Measurements from ENCODE around the gene RFTN1. TPM values are rescaled to one million over a fixed set of nuclear protein-coding genes. Genes with fewer than 3 reads are reported as not detected.

Gene RFTN1
- total and polyA plus RNA-seq, 9 of the 15 experiments (the other 6 are each of a cell fraction or from before 2014, with no cell fraction given): 0.08 to 0.51 (median 0.11) TPM; not detected in 6

GRCh38 chr3:16500093-16500492, 13.4 kb downstream of the RFTN1 start:
- no peak overlapping the region for H3K4me2 ChIP-seq (ENCODE audit: insufficient read depth, low read length)
- 0% methylated on average over 1 of the region's 1 CpG for WGBS (ENCODE audit: insufficient coverage, low coverage, missing lambda C conversion rate)
- TF ChIP-seq ZC3H8 (IDR thresholded peaks at IDR 0.05) (no peak), PKNOX1 (IDR thresholded peaks at IDR 0.05) (peak; percentile 43; the same call in 1 of the 2 replicates)
- CTCF ChIA-PET (ENCODE audit: low intra/inter-chr PET ratio): no interaction called here
- FAIRE-seq (no peak), DNase-seq (ENCODE audit: extremely low read depth in 1 of 4, low spot score in 3 of 4) (no peak), ATAC-seq (no peak)
- H3K4me3 ChIP-seq: no peak overlapping the region
- H3K79me2 ChIP-seq (ENCODE audit: control insufficient read depth, insufficient read depth, low read length): no peaks in the 10 kb centered on the region
- H3K36me3 ChIP-seq (ENCODE audit: control insufficient read depth, insufficient read depth, low read length): no peaks in the 10 kb centered on the region
- in situ Hi-C loops (cut with MboI): no loop called here
- H2AFZ ChIP-seq (ENCODE audit: low read depth, low read length): no peak overlapping the region
- H3K9me1 ChIP-seq (ENCODE audit: control insufficient read depth, insufficient read depth, low read length): no peaks in the 10 kb centered on the region
- no peaks in the 10 kb centered on the region for H3K4me1 ChIP-seq (replicated peaks in 1 of 2; ENCODE audit: control insufficient read depth in 2 of 2, insufficient read depth in 2 of 2, low read length in 2 of 2)
- no peaks in the 10 kb centered on the region; the same call in none of the 2 replicates for H4K20me1 ChIP-seq (replicated peaks; ENCODE audit: control insufficient read depth, insufficient read depth, low read length)
- no peak overlapping the region for H3K27ac ChIP-seq (ENCODE audit: extremely low read depth, low read depth, low read length)
- no peaks in the 10 kb centered on the region for H3K9me3 ChIP-seq (replicated peaks; ENCODE audit: control insufficient read depth, insufficient read depth, low read depth, low read length)
- intact Hi-C loops (cut with micrococcal nuclease): no loop called here
- H3K27me3 ChIP-seq (ENCODE audit: control insufficient read depth in 2 of 2, insufficient read depth in 2 of 2, low read length in 2 of 2): peaks cover 40 to 54% of the 10 kb centered on the region in 2 experiments
- POLR2A ChIA-PET: no interaction called here
- no peak overlapping the region for H3K9ac ChIP-seq (ENCODE audit: insufficient read depth in 1 of 2, low read depth in 2 of 2, low read length in 2 of 2)
- BruUV-seq (replicated peaks): no TSS peak

- no peak overlapping the region for H3K9ac ChIP-seq (ENCODE audit: insufficient read depth in 1 of 2, low read depth in 2 of 2, low read length in 2 of 2)
- ATAC-seq (no peak), FAIRE-seq (no peak), DNase-seq (ENCODE audit: extremely low read depth in 1 of 4, low spot score in 3 of 4) (no peak)
- no peaks in the 10 kb centered on the region for H3K79me2 ChIP-seq (ENCODE audit: control insufficient read depth, insufficient read depth, low read length)
- in situ Hi-C loops (cut with MboI): no loop called here
- POLR2A ChIA-PET: no interaction called here
- no peak overlapping the region for H3K27ac ChIP-seq (ENCODE audit: extremely low read depth, low read depth, low read length)
- no peaks in the 10 kb centered on the region for H3K4me1 ChIP-seq (replicated peaks in 1 of 2; ENCODE audit: control insufficient read depth in 2 of 2, insufficient read depth in 2 of 2, low read length in 2 of 2)
- H3K4me2 ChIP-seq (ENCODE audit: insufficient read depth, low read length): no peak overlapping the region
- CTCF ChIA-PET (ENCODE audit: low intra/inter-chr PET ratio): no interaction called here
- H3K9me1 ChIP-seq (ENCODE audit: control insufficient read depth, insufficient read depth, low read length): no peaks in the 10 kb centered on the region
- no peak overlapping the region for H2AFZ ChIP-seq (ENCODE audit: low read depth, low read length)
- 1% methylated on average over 4 of the region's 4 CpGs for WGBS (ENCODE audit: insufficient coverage, low coverage, missing lambda C conversion rate)
- H4K20me1 ChIP-seq (replicated peaks; ENCODE audit: control insufficient read depth, insufficient read depth, low read length): no peaks in the 10 kb centered on the region; the same call in none of the 2 replicates
- no peaks in the 10 kb centered on the region for H3K9me3 ChIP-seq (replicated peaks; ENCODE audit: control insufficient read depth, insufficient read depth, low read depth, low read length)
- intact Hi-C loops (cut with micrococcal nuclease): no loop called here
- H3K27me3 ChIP-seq (ENCODE audit: control insufficient read depth in 2 of 2, insufficient read depth in 2 of 2, low read length in 2 of 2): peaks cover 38 to 47% of the 10 kb centered on the region in 2 experiments
- H3K36me3 ChIP-seq (ENCODE audit: control insufficient read depth, insufficient read depth, low read length): no peaks in the 10 kb centered on the region
- H3K4me3 ChIP-seq: no peak overlapping the region
- BruUV-seq (replicated peaks): no TSS peak
- TF ChIP-seq NFE2 (IDR thresholded peaks at IDR 0.05; ENCODE audit: low read depth) (no peak), ZNF280A (IDR thresholded peaks at IDR 0.05; ENCODE audit: low read depth, partially characterized antibody) (no peak), TEAD1 (CRISPR knock-in tag; IDR thresholded peaks at IDR 0.05) (no peak), FOSL1 (tag; conservative IDR thresholded peaks at IDR 0.05) (no peak), ZNF263 (CRISPR knock-in tag; IDR thresholded peaks at IDR 0.05; ENCODE audit: borderline replicate concordance) (no peak), ZNF707 (CRISPR knock-in tag; conservative IDR thresholded peaks at IDR 0.05) (no peak), ZBTB11 (CRISPR knock-in tag; IDR thresholded peaks at IDR 0.05) (no peak), PHF8 (IDR thresholded peaks at IDR 0.05; ENCODE audit: borderline replicate concordance, low read length) (no peak)
Measured at GRCh38 chr3:16499351-16499750, 14.1 kb downstream of the RFTN1 start.
